DOHH2 (cell line): ENCODE measurements around the gene CYP27B1.
A peak's percentile ranks its signal among the peaks of the same experiment; 100 is the strongest.

Experiments
- CTCF ChIP-seq: fragments of 200-600 bp; sonication (generic); IDR thresholded peaks from one replicate; pipeline ENCODE4 v1.5.1; 2014; ENCODE audit warnings: antibody characterized with exemption, mild to moderate bottlenecking, low read depth, low read length; ENCODE audit not compliant: poor library complexity, severe bottlenecking
- EZH2phosphoT487 ChIP-seq: fragments of 200-600 bp; sonication (generic); IDR thresholded peaks from 2 replicates; pipeline ENCODE4 v1.6.1; 2017; ENCODE audit warnings: borderline replicate concordance, mild to moderate bottlenecking, antibody characterized with exemption, low read length, moderate library complexity, mixed read lengths

- TF ChIP-seq CTCF: peak; percentile 78
- TF ChIP-seq EZH2phosphoT487: no peak
Measured at GRCh38 chr12:57759360-57759980, 7.4 kb downstream of the CYP27B1 start.
